HG03159 (cell line): Measurements from ENCODE around the gene SPPL3.
"Not testable (repeated sequence)": the region's sequence is repeated elsewhere in the genome, so short reads cannot be mapped to it uniquely, and the experiment has no call there.

ENCODE experiments used
- ATAC-seq: cut with Tn5 transposase; IDR thresholded peaks from one replicate; pipeline ENCODE4 v1.9.1; 2021; ENCODE audit warnings: mild to moderate bottlenecking, moderate library complexity; ENCODE audit not compliant: unreplicated experiment

SPPL3 gene

GRCh38 chr12:120754792-120755191 lies 149.4 kb downstream of the SPPL3 start:
- no peak for ATAC-seq

- no peak for ATAC-seq
Measured at GRCh38 chr12:120751389-120751788, 152.8 kb downstream of the SPPL3 start.

GRCh38 chr12:120750806-120751205 lies 153.4 kb downstream of the SPPL3 start:
- ATAC-seq: no peak

GRCh38 chr12:120749256-120749655 lies 154.9 kb downstream of the SPPL3 start:
- no peak for ATAC-seq

- no peak for ATAC-seq
Measured at GRCh38 chr12:120748242-120748641, 155.9 kb downstream of the SPPL3 start.

- no peak for ATAC-seq
Measured at GRCh38 chr12:120744922-120745493, 159.2 kb downstream of the SPPL3 start.

- ATAC-seq: no peak
Measured at GRCh38 chr12:120741476-120742421, 162.4 kb downstream of the SPPL3 start.

GRCh38 chr12:120740871-120741270 lies 163.3 kb downstream of the SPPL3 start:
- ATAC-seq: no peak

GRCh38 chr12:120739821-120740613 lies 164.1 kb downstream of the SPPL3 start:
- no peak for ATAC-seq

- no peak for ATAC-seq
Measured at GRCh38 chr12:120739031-120739762, 165.0 kb downstream of the SPPL3 start.

- ATAC-seq: no peak
Measured at GRCh38 chr12:120738252-120739030, 165.7 kb downstream of the SPPL3 start.

- ATAC-seq: no peak
Measured at GRCh38 chr12:120737557-120738251, 166.5 kb downstream of the SPPL3 start.

GRCh38 chr12:120736404-120737331 lies 167.5 kb downstream of the SPPL3 start:
- no peak for ATAC-seq

- ATAC-seq: no peak
Measured at GRCh38 chr12:120735181-120735580, 169.0 kb downstream of the SPPL3 start.

GRCh38 chr12:120734210-120734609 lies 169.9 kb downstream of the SPPL3 start:
- ATAC-seq: no peak

GRCh38 chr12:120733574-120733973 lies 170.6 kb downstream of the SPPL3 start:
- ATAC-seq: no peak

- ATAC-seq: not testable (repeated sequence)
Measured at GRCh38 chr12:120732198-120732597, 172.0 kb downstream of the SPPL3 start.

GRCh38 chr12:120726961-120727360 lies 177.2 kb downstream of the SPPL3 start:
- no peak for ATAC-seq

- no peak for ATAC-seq
Measured at GRCh38 chr12:120726510-120726793, 177.7 kb downstream of the SPPL3 start.
